NCI-H774 (cell line): ENCODE measurements around the gene EBF4.

Experiments
- DNase-seq: peaks from one replicate; lab custom pipeline; 2025; lab: John Stamatoyannopoulos, UW

EBF4 gene

GRCh38 chr20:2742934-2743559 lies 50.5 kb downstream of the EBF4 start:
- DNase-seq: no peak

GRCh38 chr20:2745060-2745910 lies 52.7 kb downstream of the EBF4 start:
- no peak for DNase-seq

GRCh38 chr20:2745936-2746635 lies 53.5 kb downstream of the EBF4 start:
- DNase-seq: no peak

- no peak for DNase-seq
These were observed 54.2 kb downstream of the EBF4 start for GRCh38 chr20:2746636-2747265.

GRCh38 chr20:2747676-2748235 lies 55.2 kb downstream of the EBF4 start:
- no peak for DNase-seq

- no peak for DNase-seq
These were observed 56.2 kb downstream of the EBF4 start for GRCh38 chr20:2748551-2749342.

- no peak for DNase-seq
These were observed 56.9 kb downstream of the EBF4 start for GRCh38 chr20:2749343-2749950.

- DNase-seq: no peak
These were observed 57.4 kb downstream of the EBF4 start for GRCh38 chr20:2749951-2750490.

GRCh38 chr20:2750491-2751251 lies 58.1 kb downstream of the EBF4 start:
- DNase-seq: no peak

GRCh38 chr20:2751347-2751877 lies 58.8 kb downstream of the EBF4 start:
- no peak for DNase-seq

- DNase-seq: peak; percentile 13
These were observed 59.4 kb downstream of the EBF4 start for GRCh38 chr20:2751878-2752566.

- DNase-seq: no peak
These were observed 60.2 kb downstream of the EBF4 start for GRCh38 chr20:2752567-2753460.

- DNase-seq: no peak
These were observed 61.0 kb downstream of the EBF4 start for GRCh38 chr20:2753461-2754040.

GRCh38 chr20:2754424-2754823 lies 61.8 kb downstream of the EBF4 start:
- DNase-seq: no peak

GRCh38 chr20:2755451-2756055 lies 63.0 kb downstream of the EBF4 start:
- DNase-seq: no peak

GRCh38 chr20:2756056-2756611 lies 63.6 kb downstream of the EBF4 start:
- DNase-seq: no peak

- no peak for DNase-seq
These were observed 64.4 kb downstream of the EBF4 start for GRCh38 chr20:2757001-2757400.
